Measurements from ENCODE around the gene RAE1.

Gene RAE1

GRCh38 chr20:57375652-57376230 is 24.7 kb downstream of the RAE1 start:
- TF ChIP-seq CTCF (conservative IDR thresholded peaks at IDR 0.05; ENCODE audit: control insufficient read depth, insufficient read depth, low read depth, low read length), result no peak
- no peak overlapping the region for H3K4me3 ChIP-seq (ENCODE audit: control insufficient read depth, low read depth, low read length)
- no peak for DNase-seq (ENCODE audit: low read depth)

GRCh38 chr20:57377350-57377749 is 26.3 kb downstream of the RAE1 start:
- H3K4me3 ChIP-seq (ENCODE audit: control insufficient read depth, low read depth, low read length), result no peak overlapping the region
- TF ChIP-seq CTCF (conservative IDR thresholded peaks at IDR 0.05; ENCODE audit: control insufficient read depth, insufficient read depth, low read depth, low read length), result no peak
- no peak for DNase-seq (ENCODE audit: low read depth)

GRCh38 chr20:57378107-57378506 is 27.1 kb downstream of the RAE1 start:
- no peak overlapping the region for H3K4me3 ChIP-seq (ENCODE audit: control insufficient read depth, low read depth, low read length)
- no peak for DNase-seq (ENCODE audit: low read depth)
- no peak for TF ChIP-seq CTCF (conservative IDR thresholded peaks at IDR 0.05; ENCODE audit: control insufficient read depth, insufficient read depth, low read depth, low read length)

GRCh38 chr20:57378646-57379262 is 27.7 kb downstream of the RAE1 start:
- TF ChIP-seq CTCF (conservative IDR thresholded peaks at IDR 0.05; ENCODE audit: control insufficient read depth, insufficient read depth, low read depth, low read length), result no peak
- H3K4me3 ChIP-seq (ENCODE audit: control insufficient read depth, low read depth, low read length), result no peak overlapping the region
- no peak for DNase-seq (ENCODE audit: low read depth)

- no peak for DNase-seq (ENCODE audit: low read depth)
- H3K4me3 ChIP-seq (ENCODE audit: control insufficient read depth, low read depth, low read length), result no peak overlapping the region
- no peak for TF ChIP-seq CTCF (conservative IDR thresholded peaks at IDR 0.05; ENCODE audit: control insufficient read depth, insufficient read depth, low read depth, low read length)
Measured at GRCh38 chr20:57379263-57379647, 28.2 kb downstream of the RAE1 start.

- TF ChIP-seq CTCF (conservative IDR thresholded peaks at IDR 0.05; ENCODE audit: control insufficient read depth, insufficient read depth, low read depth, low read length), result no peak
- no peak for DNase-seq (ENCODE audit: low read depth)
- H3K4me3 ChIP-seq (ENCODE audit: control insufficient read depth, low read depth, low read length), result no peak overlapping the region
Measured at GRCh38 chr20:57380081-57380750, 29.2 kb downstream of the RAE1 start.

Measured in fibroblast of mammary gland (primary cell).